GM12892 (cell line): ENCODE data around the gene TLCD4.

Experiments
- POLR2A ChIP-seq: IDR thresholded peaks from 2 replicates; pipeline ENCODE4 v1.6.1; 2011; ENCODE audit warnings: low read depth, low read length, control low read depth
- POLR2AphosphoS5 ChIP-seq: IDR thresholded peaks from 2 replicates; pipeline ENCODE4 v1.6.1; 2011; ENCODE audit warnings: low read depth, low read length, control low read depth

DNA sequence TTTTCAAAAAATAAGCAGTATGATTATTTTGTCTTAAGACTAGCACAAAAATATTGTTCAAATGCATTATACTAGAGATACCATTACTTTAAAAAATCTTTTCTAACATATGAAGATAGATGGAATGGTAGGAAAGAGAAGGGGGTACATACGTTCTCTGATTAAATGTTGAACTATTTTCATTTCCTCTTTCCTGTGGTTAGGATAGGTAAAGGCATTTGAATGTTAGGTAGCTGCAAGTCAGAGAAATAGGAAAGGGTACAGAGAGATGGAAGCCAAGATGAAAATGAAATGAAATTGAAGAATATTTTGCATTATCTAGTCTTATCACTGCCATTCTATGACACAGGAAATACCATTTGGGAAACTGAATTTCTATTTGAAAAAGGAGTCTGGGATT, 28.3 kb downstream of the TLCD4 start:
- no peak for TF ChIP-seq POLR2A
- no peak for TF ChIP-seq POLR2AphosphoS5
